Thyroid gland (tissue), 4 donors: ENCODE data around the gene SCFD2. TPM values are rescaled to one million over a fixed set of nuclear protein-coding genes. Genes with fewer than 3 reads are reported as not detected.
"Not testable (repeated sequence)": the region's sequence is repeated elsewhere in the genome, so short reads cannot be mapped to it uniquely, and the experiment has no call there.

Experiments used
- DNase-seq, 2 donors: peaks; one replicate each; pipeline ENCODE4 v3.0.0-alpha.2; 2019
- H3K27ac ChIP-seq, 3 donors: fragments of 200-600 bp; sonication (generic); 1 replicate in 2 of 3; 2 replicates in 1 of 3; pipeline ENCODE4 v1.5.1; 2016 to 2019; ENCODE audit warnings: mild to moderate bottlenecking in 1 of 3, moderate library complexity in 1 of 3
- H3K27me3 ChIP-seq: fragments of 200-600 bp; sonication (generic); one replicate; pipeline ENCODE4 v1.5.1; 2019
- H3K36me3 ChIP-seq, 2 donors: fragments of 200-600 bp; sonication (generic); one replicate each; pipeline ENCODE4 v1.5.1; 2016 to 2019
- H3K4me1 ChIP-seq, 2 donors: fragments of 200-600 bp; sonication (generic); one replicate each; pipeline ENCODE4 v1.5.1; 2017 to 2019
- H3K4me3 ChIP-seq, 3 donors: fragments of 200-600 bp; sonication (generic); replicated peaks in 1 of 3; 1 replicate in 2 of 3; 2 replicates in 1 of 3; pipeline ENCODE4 v1.5.1; 2016; ENCODE audit warnings: mild to moderate bottlenecking in 1 of 3
- H3K9me3 ChIP-seq: fragments of 200-600 bp; sonication (generic); one replicate; pipeline ENCODE4 v1.5.1; 2017
- CTCF ChIP-seq, 6 experiments: fragments of 200-600 bp in 3 of 6; fragments of 450-650 bp in 3 of 6; sonication (generic) in 3 of 6; IDR thresholded peaks; one replicate each; pipeline ENCODE4 v1.5.1; 2016 to 2019; ENCODE audit warnings: antibody characterized with exemption in 6 of 6, mild to moderate bottlenecking in 2 of 6, inconsistent platforms in 1 of 6, moderate library complexity in 1 of 6
- POLR2A ChIP-seq, 2 donors: fragments of 450-650 bp; IDR thresholded peaks; one replicate each; pipeline ENCODE4 v1.6.1; 2017; ENCODE audit warnings: antibody characterized with exemption in 2 of 2, mild to moderate bottlenecking in 2 of 2, moderate library complexity in 1 of 2
- WGBS, 2 donors: methylation state at CpG; one replicate each; pipeline ENCODE4 v1.1.5; 2017; 5-methylcytosine and 5-hydroxymethylcytosine counted together
- intact Hi-C: fragments of 100-400 bp; cut with DNase I; formaldehyde crosslinking; loops from one replicate; pipeline ENCODE4 v1.15.1; 2023
- total RNA-seq, 4 donors: library from RNA; depleted of rRNA; stranded (reverse); fragments of >200 nt; gene quantifications; one replicate each; pipeline ENCODE4 v1.2.3, GENCODE V29; 2016

The SCFD2 gene
- total RNA-seq, 4 donors from 2014 or later, result 10.3 to 32.9 (median 28.2) TPM

- intact Hi-C loops, result no loop called here
- Histone ChIP-seq H3K27me3 (no peaks in the 10 kb centered on the region), H3K36me3 (no peaks in the 10 kb centered on the region), H3K9me3 (no peaks in the 10 kb centered on the region), H3K27ac (no peak overlapping the region), H3K4me3 (no peak overlapping the region), H3K4me1 (no peaks in the 10 kb centered on the region)
- no peak for DNase-seq
- no peak for TF ChIP-seq POLR2A (IDR thresholded peaks at IDR 0.05)
- no peak for TF ChIP-seq CTCF (IDR thresholded peaks at IDR 0.05)
- 78 to 91% methylated on average over 1 of the region's 1 CpG for WGBS, 2 donors
Measured at GRCh38 chr4:53059871-53060270, 306.0 kb downstream of the SCFD2 start.

- WGBS, 2 donors, result 79 to 81% methylated on average over 4 of the region's 4 CpGs
- H3K4me1 ChIP-seq, result no peaks in the 10 kb centered on the region
Measured at GRCh38 chr4:53059256-53059655, 306.6 kb downstream of the SCFD2 start.

GRCh38 chr4:53057679-53058078 lies 308.2 kb downstream of the SCFD2 start:
- Histone ChIP-seq H3K36me3 (no peaks in the 10 kb centered on the region), H3K4me1 (no peaks in the 10 kb centered on the region), H3K4me3 (no peak overlapping the region), H3K9me3 (no peaks in the 10 kb centered on the region), H3K27me3 (no peaks in the 10 kb centered on the region), H3K27ac (no peak overlapping the region)
- no peak for TF ChIP-seq CTCF (IDR thresholded peaks at IDR 0.05)
- TF ChIP-seq POLR2A (IDR thresholded peaks at IDR 0.05), result no peak
- 92 to 93% methylated on average over 3 of the region's 3 CpGs for WGBS, 2 donors
- intact Hi-C loops, result no loop called here
- DNase-seq, result no peak

More at GRCh38 chr4:53059256-53059655, 306.6 kb downstream of the SCFD2 start:
- no peaks in the 10 kb centered on the region for H3K27me3 ChIP-seq
- H3K27ac ChIP-seq, result no peak overlapping the region
- intact Hi-C loops, result no loop called here
- no peaks in the 10 kb centered on the region for H3K36me3 ChIP-seq
- TF ChIP-seq CTCF (IDR thresholded peaks at IDR 0.05) (no peak), POLR2A (IDR thresholded peaks at IDR 0.05) (no peak)
- no peak overlapping the region for H3K4me3 ChIP-seq
- no peak for DNase-seq
- H3K9me3 ChIP-seq, result no peaks in the 10 kb centered on the region

GRCh38 chr4:53057108-53057507 lies 308.8 kb downstream of the SCFD2 start:
- H3K36me3 ChIP-seq, H3K27me3 ChIP-seq, intact Hi-C loops, H3K4me1 ChIP-seq, H3K27ac ChIP-seq, H3K4me3 ChIP-seq, H3K9me3 ChIP-seq, DNase-seq: not testable (repeated sequence)
- 89 to 94% methylated on average over 2 of the region's 2 CpGs for WGBS, 2 donors

DNA sequence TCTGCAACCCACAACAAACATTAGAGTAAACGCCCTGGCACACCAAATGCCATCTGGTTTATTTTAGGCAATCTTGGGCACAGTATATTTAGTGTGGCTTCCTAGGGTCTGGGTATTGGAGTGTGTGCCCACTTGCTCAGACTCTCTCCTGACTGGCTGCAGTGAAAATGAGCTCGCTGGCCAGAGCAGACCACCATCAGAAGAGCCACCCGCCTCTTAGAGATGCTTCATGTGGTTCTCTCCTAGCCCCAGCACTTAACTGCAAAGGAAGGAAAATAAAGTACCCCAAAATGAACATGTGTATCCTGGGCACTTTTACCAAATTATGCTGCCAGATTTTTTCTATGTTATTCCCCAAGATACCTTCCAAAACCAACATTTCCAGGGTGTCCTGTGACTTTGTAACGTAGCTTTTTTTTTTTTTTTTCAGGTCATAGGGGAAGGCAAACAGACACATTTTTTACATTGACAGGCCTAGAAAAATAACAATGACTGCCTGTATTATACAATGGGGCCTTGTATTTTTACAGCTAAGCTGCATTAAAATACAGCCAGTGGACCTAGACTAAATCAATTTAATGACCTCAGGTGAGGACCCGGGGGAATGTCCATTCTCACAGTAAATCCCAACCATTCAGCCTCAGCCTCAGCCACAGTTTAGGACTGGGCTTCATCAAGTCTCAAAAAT lies 310.0 kb downstream of the SCFD2 start:
- H3K27ac ChIP-seq, result no peak overlapping the region
- TF ChIP-seq POLR2A (IDR thresholded peaks at IDR 0.05) (no peak), CTCF (IDR thresholded peaks at IDR 0.05) (no peak)
- no peaks in the 10 kb centered on the region for H3K36me3 ChIP-seq
- no peaks in the 10 kb centered on the region for H3K4me1 ChIP-seq
- DNase-seq, result no peak
- WGBS, 2 donors, result 81 to 88% methylated on average over 5 of the region's 5 CpGs
- intact Hi-C loops, result no loop called here
- H3K27me3 ChIP-seq, result no peaks in the 10 kb centered on the region
- H3K9me3 ChIP-seq, result no peaks in the 10 kb centered on the region
- H3K4me3 ChIP-seq, result no peak overlapping the region
